Mammary epithelial cell (primary cell): Measurements from ENCODE around the gene ERMARD.

Experiments
- CTCF ChIP-seq, 2 donors: IDR thresholded peaks in 1 of 2; conservative IDR thresholded peaks in 1 of 2; 2 replicates each; pipeline ENCODE4 v1.5.1; 2011 to 2012; ENCODE audit warnings: inconsistent platforms in 2 of 2, low read length in 2 of 2, mild to moderate bottlenecking in 2 of 2, control low read depth in 1 of 2, low read depth in 1 of 2; ENCODE audit not compliant: insufficient read depth in 1 of 2; ENCODE audit errors: extremely low read depth in 1 of 2
- EZH2 ChIP-seq: IDR thresholded peaks from 2 replicates; pipeline ENCODE4 v1.6.1; 2012; ENCODE audit warnings: low read length, inconsistent platforms, borderline replicate concordance

- TF ChIP-seq CTCF (conservative IDR thresholded peaks at IDR 0.05 in 1 of 2, IDR thresholded peaks at IDR 0.05 in 1 of 2; ENCODE audit: extremely low read depth in 1 of 2, insufficient read depth in 1 of 2, low read depth in 1 of 2, low read length in 2 of 2) = no peak
- no peak for TF ChIP-seq EZH2
Observed at GRCh38 chr6:169709293-169709692, 42.1 kb upstream of the ERMARD start.
